Measurements from ENCODE around the gene RPL13.

DNA sequence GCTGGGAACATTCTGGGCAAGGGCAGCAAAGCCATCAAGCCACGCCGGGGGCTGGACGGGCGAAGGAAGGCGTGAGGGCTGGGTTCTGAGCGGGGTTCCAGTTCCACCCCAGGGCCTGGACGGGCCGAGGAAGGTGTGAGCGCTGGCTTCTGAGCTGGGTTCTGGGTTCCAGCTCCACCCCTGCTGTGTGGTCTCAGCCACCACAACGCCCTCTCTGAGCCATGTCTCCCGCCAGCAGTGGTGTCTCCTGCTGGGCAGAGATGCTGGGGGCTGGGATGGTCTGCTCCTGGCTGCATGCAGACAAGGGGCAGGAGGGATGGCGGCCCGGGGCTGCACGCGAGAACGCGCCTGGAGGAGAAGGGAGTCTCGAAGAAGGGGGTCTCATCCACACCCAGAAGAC lies 11.2 kb downstream of the RPL13 start:
- TF ChIP-seq, protein P1, sequence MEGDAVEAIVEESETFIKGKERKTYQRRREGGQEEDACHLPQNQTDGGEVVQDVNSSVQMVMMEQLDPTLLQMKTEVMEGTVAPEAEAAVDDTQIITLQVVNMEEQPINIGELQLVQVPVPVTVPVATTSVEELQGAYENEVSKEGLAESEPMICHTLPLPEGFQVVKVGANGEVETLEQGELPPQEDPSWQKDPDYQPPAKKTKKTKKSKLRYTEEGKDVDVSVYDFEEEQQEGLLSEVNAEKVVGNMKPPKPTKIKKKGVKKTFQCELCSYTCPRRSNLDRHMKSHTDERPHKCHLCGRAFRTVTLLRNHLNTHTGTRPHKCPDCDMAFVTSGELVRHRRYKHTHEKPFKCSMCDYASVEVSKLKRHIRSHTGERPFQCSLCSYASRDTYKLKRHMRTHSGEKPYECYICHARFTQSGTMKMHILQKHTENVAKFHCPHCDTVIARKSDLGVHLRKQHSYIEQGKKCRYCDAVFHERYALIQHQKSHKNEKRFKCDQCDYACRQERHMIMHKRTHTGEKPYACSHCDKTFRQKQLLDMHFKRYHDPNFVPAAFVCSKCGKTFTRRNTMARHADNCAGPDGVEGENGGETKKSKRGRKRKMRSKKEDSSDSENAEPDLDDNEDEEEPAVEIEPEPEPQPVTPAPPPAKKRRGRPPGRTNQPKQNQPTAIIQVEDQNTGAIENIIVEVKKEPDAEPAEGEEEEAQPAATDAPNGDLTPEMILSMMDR (IDR thresholded peaks at IDR 0.05) = no peak
- TF ChIP-seq POLR2A (IDR thresholded peaks at IDR 0.05) (no peak), POLR2AphosphoS5 (IDR thresholded peaks at IDR 0.05) (no peak)

All from upper lobe of left lung (tissue), 4 donors.